Measurements from ENCODE around the gene AFP. TPM values are rescaled to one million over a fixed set of nuclear protein-coding genes. Genes with fewer than 3 reads are reported as not detected.

Gene AFP
- total RNA-seq, 1 donor from 2014 or later = 166 TPM

GRCh38 chr4:73413294-73413755, 22.7 kb upstream of the AFP start:
- Mint-ChIP-seq H3K27ac (no peak overlapping the region), H3K27me3 (no peaks in the 10 kb centered on the region), H3K4me1 (ENCODE audit: low read depth) (peaks cover 2% of the 10 kb centered on the region), H3K36me3 (ENCODE audit: insufficient read depth) (no peaks in the 10 kb centered on the region), H3K9me3 (ENCODE audit: low read depth) (no peaks in the 10 kb centered on the region), H3K4me3 (ENCODE audit: low read depth) (no peak overlapping the region)
- no peak for TF ChIP-seq CTCF (IDR thresholded peaks at IDR 0.05; ENCODE audit: unreplicated experiment)
- no peak for DNase-seq (ENCODE audit: low spot score, unreplicated experiment)

DNA sequence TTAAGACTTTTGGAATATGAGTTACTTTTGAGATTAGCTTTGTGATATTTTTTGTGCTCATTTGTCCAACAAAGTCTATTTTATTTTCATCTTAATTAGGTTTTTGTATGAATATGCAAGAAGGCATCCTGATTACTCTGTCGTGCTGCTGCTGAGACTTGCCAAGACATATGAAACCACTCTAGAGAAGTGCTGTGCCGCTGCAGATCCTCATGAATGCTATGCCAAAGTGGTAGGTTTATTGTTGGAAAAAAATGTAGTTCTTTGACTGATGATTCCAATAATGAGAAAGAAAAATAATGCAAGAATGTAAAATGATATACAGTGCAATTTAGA, 21.1 kb upstream of the AFP start:
- Mint-ChIP-seq H3K36me3 (ENCODE audit: insufficient read depth) (no peaks in the 10 kb centered on the region), H3K4me1 (ENCODE audit: low read depth) (no peaks in the 10 kb centered on the region), H3K9me3 (ENCODE audit: low read depth) (no peaks in the 10 kb centered on the region), H3K27me3 (no peaks in the 10 kb centered on the region), H3K4me3 (ENCODE audit: low read depth) (no peak overlapping the region), H3K27ac (no peak overlapping the region)
- DNase-seq (ENCODE audit: low spot score, unreplicated experiment) = no peak
- TF ChIP-seq CTCF (IDR thresholded peaks at IDR 0.05; ENCODE audit: unreplicated experiment) = no peak

GRCh38 chr4:73415807-73416238, 20.2 kb upstream of the AFP start:
- no peak overlapping the region for H3K4me3 Mint-ChIP-seq (ENCODE audit: low read depth)
- no peak overlapping the region for H3K27ac Mint-ChIP-seq
- no peaks in the 10 kb centered on the region for H3K4me1 Mint-ChIP-seq (ENCODE audit: low read depth)
- H3K36me3 Mint-ChIP-seq (ENCODE audit: insufficient read depth) = no peaks in the 10 kb centered on the region
- no peaks in the 10 kb centered on the region for H3K9me3 Mint-ChIP-seq (ENCODE audit: low read depth)
- no peak for DNase-seq (ENCODE audit: low spot score, unreplicated experiment)
- TF ChIP-seq CTCF (IDR thresholded peaks at IDR 0.05; ENCODE audit: unreplicated experiment) = no peak
- H3K27me3 Mint-ChIP-seq = no peaks in the 10 kb centered on the region

DNA sequence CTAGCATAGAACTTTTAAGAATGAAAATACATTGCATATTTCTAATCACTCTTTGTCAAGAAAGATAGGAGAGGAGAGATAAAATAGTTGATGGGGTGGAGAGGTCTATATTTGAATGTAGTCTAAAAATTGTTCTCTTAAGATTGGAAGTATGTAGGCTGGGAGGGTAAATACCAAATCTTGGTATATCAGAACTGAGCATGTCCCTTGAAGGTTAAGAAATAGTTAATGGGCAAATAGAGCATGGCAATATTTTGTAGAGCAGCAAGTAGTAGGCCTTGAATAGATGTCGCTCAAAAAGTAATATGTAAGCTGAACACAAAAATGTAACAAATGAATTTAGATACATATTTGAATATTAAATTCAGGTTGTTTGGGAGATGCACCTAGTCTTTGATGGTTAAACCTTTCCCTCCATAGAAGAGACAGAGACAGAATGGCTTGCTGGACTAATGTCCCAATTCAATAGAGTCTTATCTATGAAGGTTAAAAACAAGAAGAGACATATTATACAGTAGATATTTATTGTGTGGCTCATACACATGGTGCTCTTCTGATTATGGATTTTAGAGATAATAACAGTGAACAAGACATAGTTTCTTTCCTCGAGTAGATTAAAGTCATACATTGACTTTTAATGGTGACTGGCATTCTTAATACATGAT, 19.5 kb upstream of the AFP start:
- peaks cover 2% of the 10 kb centered on the region for H3K9me3 Mint-ChIP-seq (ENCODE audit: low read depth)
- no peak for TF ChIP-seq CTCF (IDR thresholded peaks at IDR 0.05; ENCODE audit: unreplicated experiment)
- H3K4me3 Mint-ChIP-seq (ENCODE audit: low read depth) = no peak overlapping the region
- no peaks in the 10 kb centered on the region for H3K27me3 Mint-ChIP-seq
- H3K4me1 Mint-ChIP-seq (ENCODE audit: low read depth) = no peaks in the 10 kb centered on the region
- no peak for DNase-seq (ENCODE audit: low spot score, unreplicated experiment)
- no peaks in the 10 kb centered on the region for H3K36me3 Mint-ChIP-seq (ENCODE audit: insufficient read depth)
- no peak overlapping the region for H3K27ac Mint-ChIP-seq

DNA sequence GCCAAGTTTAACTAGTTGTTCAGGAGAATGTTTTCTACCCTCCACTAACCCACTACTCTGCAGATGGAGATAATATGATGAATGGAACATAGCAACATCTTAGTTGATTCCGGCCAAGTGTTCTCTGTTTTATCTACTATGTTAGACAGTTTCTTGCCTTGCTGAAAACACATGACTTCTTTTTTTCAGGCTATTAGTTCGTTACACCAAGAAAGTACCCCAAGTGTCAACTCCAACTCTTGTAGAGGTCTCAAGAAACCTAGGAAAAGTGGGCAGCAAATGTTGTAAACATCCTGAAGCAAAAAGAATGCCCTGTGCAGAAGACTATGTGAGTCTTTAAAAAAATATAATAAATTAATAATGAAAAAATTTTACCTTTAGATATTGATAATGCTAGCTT, 18.7 kb upstream of the AFP start:
- no peak overlapping the region for H3K4me3 Mint-ChIP-seq (ENCODE audit: low read depth)
- peaks cover 2% of the 10 kb centered on the region for H3K36me3 Mint-ChIP-seq (ENCODE audit: insufficient read depth)
- TF ChIP-seq CTCF (IDR thresholded peaks at IDR 0.05; ENCODE audit: unreplicated experiment) = no peak
- no peaks in the 10 kb centered on the region for H3K27me3 Mint-ChIP-seq
- no peak for DNase-seq (ENCODE audit: low spot score, unreplicated experiment)
- H3K27ac Mint-ChIP-seq = no peak overlapping the region
- H3K9me3 Mint-ChIP-seq (ENCODE audit: low read depth) = peaks cover 7% of the 10 kb centered on the region
- H3K4me1 Mint-ChIP-seq (ENCODE audit: low read depth) = peaks cover 5% of the 10 kb centered on the region

Measured in progenitor cell of endocrine pancreas (in vitro differentiated cells).